ENCODE results near the gene OCA2. TPM values are rescaled to one million over a fixed set of nuclear protein-coding genes. Genes with fewer than 3 reads are reported as not detected.

OCA2 gene
- total RNA-seq, 1 experiment from 2014 or later: 0.31 TPM

GRCh38 chr15:27744641-27745040 is 354.5 kb downstream of the OCA2 start:
- Mint-ChIP-seq H3K27me3 (ENCODE audit: low read depth) (no peaks in the 10 kb centered on the region; the same call in 1 of the 2 replicates), H3K27ac (peak overlapping the region in 1 of 3 experiments; percentile 69; a peak in 2 of 7 replicates), H3K36me3 (ENCODE audit: insufficient read depth in 1 of 3, low read depth in 3 of 3) (peaks cover 0 to 6% (median 0%) of the 10 kb centered on the region in 3 experiments; a peak in 3 of 7 replicates), H3K9me3 (peaks cover 0 to 4% of the 10 kb centered on the region in 2 experiments; a peak in 2 of 5 replicates), H3K4me3 (no peak overlapping the region), H3K4me1 (peaks cover 12% of the 10 kb centered on the region in 2 experiments)
- Histone ChIP-seq H4K5ac (ENCODE audit: insufficient read length, low read depth, low read length) (no peak overlapping the region), H3K4ac (ENCODE audit: low read depth, low read length) (no peak overlapping the region), H3K79me1 (ENCODE audit: insufficient read depth, low read depth, low read length, poor library complexity, severe bottlenecking) (no peaks in the 10 kb centered on the region), H2BK5ac (ENCODE audit: insufficient read length, low read length) (no peak overlapping the region), H4K8ac (replicated peaks; ENCODE audit: insufficient read length, low read depth, low read length) (no peak overlapping the region), H3K4me2 (ENCODE audit: insufficient read depth, insufficient read length, low read length) (no peak overlapping the region), H2BK120ac (ENCODE audit: low read depth, low read length, poor library complexity, severe bottlenecking) (no peak overlapping the region), H3K23ac (ENCODE audit: insufficient read length, low read depth, low read length) (no peak overlapping the region), H3K9ac (ENCODE audit: extremely low read depth, insufficient read length, low read length) (no peak overlapping the region), H3K27ac (ENCODE audit: insufficient read length, low read depth, low read length) (no peak overlapping the region), H2BK15ac (ENCODE audit: low read depth, low read length) (no peak overlapping the region), H3K27me3 (ENCODE audit: insufficient read depth, low read length) (no peaks in the 10 kb centered on the region), H3K23me2 (ENCODE audit: insufficient read length, low read depth, low read length, poor library complexity, severe bottlenecking) (no peaks in the 10 kb centered on the region), H4K91ac (ENCODE audit: insufficient read length, low read depth, low read length) (no peak overlapping the region), H3K14ac (ENCODE audit: insufficient read depth, low read length) (no peak overlapping the region), H2AFZ (ENCODE audit: low read length) (no peak overlapping the region), H3K56ac (ENCODE audit: insufficient read length, low read depth, low read length) (no peak overlapping the region), H3K79me2 (ENCODE audit: insufficient read depth, low read length) (no peaks in the 10 kb centered on the region), H3K9me3 (ENCODE audit: control insufficient read depth, low read depth, low read length) (no peaks in the 10 kb centered on the region), H2AK5ac (ENCODE audit: insufficient read length, low read length) (no peak overlapping the region), H2BK20ac (ENCODE audit: low read depth, low read length, poor library complexity, severe bottlenecking) (no peak overlapping the region), H3T11ph (ENCODE audit: low read length) (no peak overlapping the region), H3K4me1 (ENCODE audit: insufficient read depth, low read length) (no peaks in the 10 kb centered on the region), H2BK12ac (ENCODE audit: insufficient read length, low read depth, low read length) (no peak overlapping the region), H3K18ac (ENCODE audit: insufficient read length, low read depth, low read length) (no peak overlapping the region), H4K20me1 (ENCODE audit: control insufficient read depth, insufficient read depth, insufficient read length) (peaks cover 5% of the 10 kb centered on the region)
- no CpG with 5 or more reads among the region's 3 CpGs for WGBS (ENCODE audit: extremely low coverage, insufficient read length, low lambda C conversion rate)
- no peak for DNase-seq
- TF ChIP-seq, protein P1, sequence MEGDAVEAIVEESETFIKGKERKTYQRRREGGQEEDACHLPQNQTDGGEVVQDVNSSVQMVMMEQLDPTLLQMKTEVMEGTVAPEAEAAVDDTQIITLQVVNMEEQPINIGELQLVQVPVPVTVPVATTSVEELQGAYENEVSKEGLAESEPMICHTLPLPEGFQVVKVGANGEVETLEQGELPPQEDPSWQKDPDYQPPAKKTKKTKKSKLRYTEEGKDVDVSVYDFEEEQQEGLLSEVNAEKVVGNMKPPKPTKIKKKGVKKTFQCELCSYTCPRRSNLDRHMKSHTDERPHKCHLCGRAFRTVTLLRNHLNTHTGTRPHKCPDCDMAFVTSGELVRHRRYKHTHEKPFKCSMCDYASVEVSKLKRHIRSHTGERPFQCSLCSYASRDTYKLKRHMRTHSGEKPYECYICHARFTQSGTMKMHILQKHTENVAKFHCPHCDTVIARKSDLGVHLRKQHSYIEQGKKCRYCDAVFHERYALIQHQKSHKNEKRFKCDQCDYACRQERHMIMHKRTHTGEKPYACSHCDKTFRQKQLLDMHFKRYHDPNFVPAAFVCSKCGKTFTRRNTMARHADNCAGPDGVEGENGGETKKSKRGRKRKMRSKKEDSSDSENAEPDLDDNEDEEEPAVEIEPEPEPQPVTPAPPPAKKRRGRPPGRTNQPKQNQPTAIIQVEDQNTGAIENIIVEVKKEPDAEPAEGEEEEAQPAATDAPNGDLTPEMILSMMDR (conservative IDR thresholded peaks at IDR 0.05): no peak

Measured in H9 (cell line).